ENCODE data around the gene LRRC8A. TPM values are rescaled to one million over a fixed set of nuclear protein-coding genes. Genes with fewer than 3 reads are reported as not detected.
"Not testable (repeated sequence)": the region's sequence is repeated elsewhere in the genome, so short reads cannot be mapped to it uniquely, and the experiment has no call there.

The LRRC8A gene
- total RNA-seq, 4 donors from 2014 or later: 70.0 to 153 (median 122) TPM

DNA sequence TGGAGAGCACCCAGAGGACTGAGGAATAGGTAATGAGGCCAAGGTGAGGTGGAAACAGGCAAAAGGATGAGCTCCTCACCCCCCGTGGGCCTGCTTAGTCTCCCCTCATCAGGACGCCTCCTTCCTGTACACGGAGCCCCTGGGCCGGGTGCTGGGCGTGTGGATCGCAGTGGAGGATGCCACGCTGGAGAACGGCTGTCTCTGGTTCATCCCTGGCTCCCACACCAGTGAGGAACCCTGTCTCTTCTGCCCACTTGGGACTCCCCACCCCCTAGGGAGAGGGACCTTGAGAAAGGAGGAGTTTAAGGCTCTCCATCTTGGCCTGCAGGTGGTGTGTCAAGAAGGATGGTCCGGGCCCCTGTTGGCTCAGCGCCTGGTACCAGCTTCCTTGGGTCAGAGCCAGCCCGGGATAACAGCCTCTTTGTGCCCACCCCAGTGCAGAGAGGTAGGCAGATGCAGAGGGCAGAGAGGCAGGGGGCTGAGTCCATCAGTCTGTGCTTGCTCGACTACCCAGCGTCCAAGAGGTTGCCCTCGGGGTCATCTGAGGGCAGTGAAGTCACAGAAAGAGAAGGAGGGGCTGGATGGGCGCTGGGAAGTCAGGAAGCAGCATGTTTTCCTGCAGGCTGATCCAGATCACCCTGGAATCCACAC is 58.5 kb downstream of the LRRC8A start:
- no peak for DNase-seq
- Histone ChIP-seq H3K36me3 (peaks cover 0 to 66% (median 0%) of the 10 kb centered on the region in 3 donors), H3K9me3 (no peaks in the 10 kb centered on the region), H3K27ac (peak overlapping the region in 2 of 4 donors; percentile 29 to 62), H3K4me3 (no peak overlapping the region), H3K4me1 (peaks cover 0 to 67% (median 19%) of the 10 kb centered on the region in 3 donors), H3K27me3 (no peaks in the 10 kb centered on the region)
- 65 to 66% methylated on average over 7 to 15 of the region's 15 CpGs for WGBS, 2 donors
- TF ChIP-seq POLR2A (IDR thresholded peaks at IDR 0.05) (no peak), CTCF (IDR thresholded peaks at IDR 0.05) (no peak)
- intact Hi-C loops (cut with DNase I): no loop called here

DNA sequence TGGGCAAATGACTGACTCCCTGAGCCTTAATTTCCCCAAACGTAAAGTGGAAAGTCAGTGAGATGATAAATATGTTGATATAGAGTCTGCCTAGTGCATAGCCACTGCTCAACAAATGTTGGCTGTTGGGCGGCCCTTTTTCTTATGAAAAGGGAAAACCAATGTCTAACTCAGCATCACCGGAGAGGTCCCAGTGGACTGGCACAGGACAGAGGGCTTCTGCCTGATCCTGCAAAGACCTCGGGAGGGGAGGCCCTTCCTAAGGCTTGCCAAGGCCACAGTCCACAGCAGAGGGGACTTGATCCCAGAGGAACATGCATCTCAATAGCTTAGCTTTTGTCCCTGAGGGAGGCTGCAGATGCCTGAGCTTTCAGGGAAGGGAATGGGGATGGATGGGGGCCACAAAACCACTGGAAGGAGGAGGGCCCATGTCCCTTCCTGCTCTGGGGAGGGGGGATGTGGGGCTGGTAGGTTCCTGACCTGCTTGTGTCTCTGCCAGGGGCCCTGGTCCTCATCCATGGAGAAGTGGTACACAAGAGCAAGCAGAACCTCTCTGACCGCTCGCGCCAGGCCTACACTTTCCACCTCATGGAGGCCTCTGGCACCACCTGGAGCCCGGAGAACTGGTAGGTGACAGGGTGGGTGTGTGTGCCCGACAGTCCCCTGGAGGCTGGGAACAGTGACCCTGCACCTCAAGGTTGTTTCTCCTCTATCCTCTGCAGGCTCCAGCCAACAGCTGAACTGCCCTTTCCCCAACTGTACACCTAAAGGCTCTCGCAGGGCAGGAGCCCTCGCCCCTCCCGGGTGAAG is 59.2 kb downstream of the LRRC8A start:
- Histone ChIP-seq H3K9me3 (no peaks in the 10 kb centered on the region), H3K4me3 (no peak overlapping the region), H3K27ac (peak overlapping the region in 3 of 4 donors; percentile 9 to 62 (median 29)), H3K36me3 (peaks cover 0 to 66% (median 0%) of the 10 kb centered on the region in 3 donors), H3K27me3 (no peaks in the 10 kb centered on the region), H3K4me1 (peaks cover under 1 to 75% (median 23%) of the 10 kb centered on the region in 3 donors)
- TF ChIP-seq POLR2A (IDR thresholded peaks at IDR 0.05): no peak
- no peak for TF ChIP-seq CTCF (IDR thresholded peaks at IDR 0.05)
- 72 to 86% methylated on average over 6 to 7 of the region's 12 CpGs for WGBS, 2 donors
- intact Hi-C loops (cut with DNase I): no loop called here
- no peak for DNase-seq

- Histone ChIP-seq H3K4me1 (peaks cover 9 to 80% (median 37%) of the 10 kb centered on the region in 3 donors), H3K4me3 (no peak overlapping the region), H3K27me3 (no peaks in the 10 kb centered on the region), H3K27ac (peak overlapping the region in 3 of 4 donors; percentile 44 to 62 (median 58)), H3K9me3 (no peaks in the 10 kb centered on the region), H3K36me3 (peaks cover 0 to 54% (median 0%) of the 10 kb centered on the region in 3 donors)
- no peak for TF ChIP-seq CTCF (IDR thresholded peaks at IDR 0.05)
- no peak for TF ChIP-seq POLR2A (IDR thresholded peaks at IDR 0.05)
- intact Hi-C loops (cut with DNase I): no loop called here
- DNase-seq: no peak
- 89 to 100% methylated on average over 3 to 4 of the region's 7 CpGs for WGBS, 2 donors
Observed at GRCh38 chr9:128943832-128944620, 62.1 kb downstream of the LRRC8A start.

DNA sequence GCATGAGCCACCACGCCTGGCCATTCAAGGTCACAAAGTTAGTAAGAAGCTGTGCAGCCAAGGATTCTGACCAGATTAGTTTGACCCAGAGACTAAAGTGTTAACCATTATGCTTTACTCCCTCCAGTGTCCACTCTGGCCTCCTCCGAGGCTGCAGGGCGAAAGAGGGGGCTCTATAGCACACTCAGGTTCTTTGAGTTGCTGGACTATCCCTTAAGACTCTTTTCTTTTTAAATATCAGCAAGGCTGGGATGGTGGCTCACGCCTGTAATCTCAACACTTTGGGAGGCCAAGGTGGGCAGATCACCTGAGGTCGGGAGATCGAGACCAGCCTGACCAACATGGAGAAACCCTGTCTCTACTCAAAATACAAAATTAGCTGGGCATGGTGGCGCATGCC is 63.0 kb downstream of the LRRC8A start:
- H3K4me3 ChIP-seq; H3K9me3 ChIP-seq; intact Hi-C loops (cut with DNase I); DNase-seq; H3K27ac ChIP-seq; H3K27me3 ChIP-seq: not testable (repeated sequence)
- peaks cover 9 to 85% (median 38%) of the 10 kb centered on the region in 3 donors for H3K4me1 ChIP-seq
- WGBS, 2 donors: 85 to 100% methylated on average over 1 to 5 of the region's 7 CpGs
- H3K36me3 ChIP-seq: peaks cover 0 to 61% (median 0%) of the 10 kb centered on the region in 3 donors

- peak overlapping the region in 1 of 4 donors; percentile 81 for H3K4me3 ChIP-seq
- H3K9me3 ChIP-seq: no peaks in the 10 kb centered on the region
- 90 to 96% methylated on average over 13 to 17 of the region's 19 CpGs for WGBS, 2 donors
- no peak for TF ChIP-seq CTCF (IDR thresholded peaks at IDR 0.05)
- TF ChIP-seq POLR2A (IDR thresholded peaks at IDR 0.05): no peak
- no peak for DNase-seq
- H3K4me1 ChIP-seq: peaks cover 9 to 82% (median 38%) of the 10 kb centered on the region in 3 donors
- H3K36me3 ChIP-seq: peaks cover 0 to 69% (median 0%) of the 10 kb centered on the region in 3 donors
- no peaks in the 10 kb centered on the region for H3K27me3 ChIP-seq
- peak overlapping the region in 1 of 4 donors; percentile 95 for H3K27ac ChIP-seq
- intact Hi-C loops (cut with DNase I): no loop called here
Observed at GRCh38 chr9:128945798-128946501, 64.0 kb downstream of the LRRC8A start.

Data from esophagus squamous epithelium (tissue), 5 donors.